HG02884 (cell line): ENCODE results near the gene CLEC4E.
A peak's percentile ranks its signal among the peaks of the same experiment; 100 is the strongest.
"Not testable (repeated sequence)": the region's sequence is repeated elsewhere in the genome, so short reads cannot be mapped to it uniquely, and the experiment has no call there.

Experiments
- ATAC-seq: cut with Tn5 transposase; IDR thresholded peaks from one replicate; pipeline ENCODE4 v1.9.1; 2021; ENCODE audit warnings: mild to moderate bottlenecking, moderate library complexity; ENCODE audit not compliant: unreplicated experiment

CLEC4E gene

GRCh38 chr12:8540831-8541230 lies at the start of gene CLEC4E:
CLEC4E (minus strand) TSS chr12:8540905; CDS start chr12:8540797, 108 bp downstream.
- ATAC-seq: not testable (repeated sequence)

GRCh38 chr12:8589679-8590078 lies 49.0 kb upstream of the CLEC4E start:
- no peak for ATAC-seq

GRCh38 chr12:8584478-8584877 lies 43.8 kb upstream of the CLEC4E start:
- not testable (repeated sequence) for ATAC-seq

- no peak for ATAC-seq
These were observed 43.3 kb upstream of the CLEC4E start for GRCh38 chr12:8584004-8584403.

- no peak for ATAC-seq
These were observed 40.5 kb upstream of the CLEC4E start for GRCh38 chr12:8581098-8581784.

GRCh38 chr12:8577879-8578278 lies 37.2 kb upstream of the CLEC4E start:
- ATAC-seq: no peak

GRCh38 chr12:8572507-8572906 lies 31.8 kb upstream of the CLEC4E start:
- no peak for ATAC-seq

GRCh38 chr12:8566525-8566924 lies 25.8 kb upstream of the CLEC4E start:
- no peak for ATAC-seq

GRCh38 chr12:8566052-8566451 lies 25.3 kb upstream of the CLEC4E start:
- not testable (repeated sequence) for ATAC-seq

- ATAC-seq: no peak
These were observed 24.0 kb upstream of the CLEC4E start for GRCh38 chr12:8564656-8565055.

- no peak for ATAC-seq
These were observed 22.7 kb upstream of the CLEC4E start for GRCh38 chr12:8563356-8563755.

GRCh38 chr12:8562310-8562709 lies 21.6 kb upstream of the CLEC4E start:
- ATAC-seq: no peak

- ATAC-seq: no peak
These were observed 20.3 kb upstream of the CLEC4E start for GRCh38 chr12:8561011-8561410.

- no peak for ATAC-seq
These were observed 19.0 kb upstream of the CLEC4E start for GRCh38 chr12:8559676-8560075.

GRCh38 chr12:8556531-8557097 lies 15.9 kb upstream of the CLEC4E start:
- no peak for ATAC-seq

GRCh38 chr12:8554451-8555195 lies 13.9 kb upstream of the CLEC4E start:
- no peak for ATAC-seq

- ATAC-seq: no peak
These were observed 12.5 kb upstream of the CLEC4E start for GRCh38 chr12:8553088-8553627.

GRCh38 chr12:8549381-8549780 lies 8.7 kb upstream of the CLEC4E start:
- no peak for ATAC-seq

- no peak for ATAC-seq
These were observed 7.5 kb upstream of the CLEC4E start for GRCh38 chr12:8548192-8548591.

GRCh38 chr12:8547645-8548044 lies 6.9 kb upstream of the CLEC4E start:
- no peak for ATAC-seq

GRCh38 chr12:8546591-8546990 lies 5.9 kb upstream of the CLEC4E start:
- no peak for ATAC-seq

GRCh38 chr12:8544295-8544694 lies 3.6 kb upstream of the CLEC4E start:
- peak; percentile 75 for ATAC-seq
